Chondrocyte (in vitro differentiated cells): ENCODE data around the gene RGMA. TPM values are rescaled to one million over a fixed set of nuclear protein-coding genes. Genes with fewer than 3 reads are reported as not detected.

Experiments used
- DNase-seq: peaks from one replicate; pipeline ENCODE4 v3.0.0; 2021; ENCODE audit warnings: mixed read lengths, low spot score
- H3K27ac Mint-ChIP-seq: one replicate; pipeline ENCODE4 v1.8.0; 2021; ENCODE audit warnings: mild to moderate bottlenecking, moderate library complexity, mixed read lengths; ENCODE audit not compliant: unreplicated experiment
- H3K27me3 Mint-ChIP-seq: 2 replicates; pipeline ENCODE4 v1.8.0; 2021; ENCODE audit warnings: low read depth, mixed read lengths
- H3K36me3 Mint-ChIP-seq: 2 replicates; pipeline ENCODE4 v1.8.0; 2021; ENCODE audit warnings: low read depth, mixed read lengths
- H3K4me1 Mint-ChIP-seq: 2 replicates; pipeline ENCODE4 v1.8.0; 2021; ENCODE audit warnings: low read depth, mild to moderate bottlenecking, mixed read lengths
- H3K4me3 Mint-ChIP-seq: one replicate; pipeline ENCODE4 v1.8.0; 2021; ENCODE audit warnings: mild to moderate bottlenecking, moderate library complexity, mixed read lengths; ENCODE audit not compliant: unreplicated experiment
- H3K9me3 Mint-ChIP-seq: 2 replicates; pipeline ENCODE4 v1.8.0; 2021; ENCODE audit warnings: low read depth, mixed read lengths
- CTCF ChIP-seq: fragments of 200-600 bp; sonication (generic); IDR thresholded peaks from 2 replicates; pipeline ENCODE4 v1.5.0; 2021; ENCODE audit warnings: antibody characterized with exemption, mild to moderate bottlenecking, moderate library complexity
- total RNA-seq: library from RNA; stranded (reverse); gene quantifications from 3 replicates; pipeline ENCODE4 v1.2.1, GENCODE V29; 2021

The RGMA gene
- total RNA-seq, 1 donor from 2014 or later, result 13.0 TPM

GRCh38 chr15:93031103-93031464 is 57.9 kb downstream of the RGMA start:
- Mint-ChIP-seq H3K27ac (no peak overlapping the region), H3K9me3 (no peaks in the 10 kb centered on the region), H3K36me3 (peaks cover 10% of the 10 kb centered on the region), H3K4me3 (no peak overlapping the region), H3K27me3 (no peaks in the 10 kb centered on the region), H3K4me1 (peaks cover 44% of the 10 kb centered on the region)
- no peak for TF ChIP-seq CTCF
- no peak for DNase-seq

GRCh38 chr15:93030430-93031102 is 58.4 kb downstream of the RGMA start:
- TF ChIP-seq CTCF, result peak; percentile 97
- no peaks in the 10 kb centered on the region for H3K27me3 Mint-ChIP-seq
- peaks cover 40% of the 10 kb centered on the region for H3K4me1 Mint-ChIP-seq
- H3K27ac Mint-ChIP-seq, result peak overlapping the region; percentile 86
- peaks cover 12% of the 10 kb centered on the region for H3K36me3 Mint-ChIP-seq
- H3K4me3 Mint-ChIP-seq, result no peak overlapping the region
- no peaks in the 10 kb centered on the region for H3K9me3 Mint-ChIP-seq
- DNase-seq, result no peak

- no peaks in the 10 kb centered on the region for H3K27me3 Mint-ChIP-seq
- DNase-seq, result no peak
- H3K36me3 Mint-ChIP-seq, result peaks cover 18% of the 10 kb centered on the region
- no peaks in the 10 kb centered on the region for H3K9me3 Mint-ChIP-seq
- H3K27ac Mint-ChIP-seq, result peak overlapping the region; percentile 86
- peaks cover 40% of the 10 kb centered on the region for H3K4me1 Mint-ChIP-seq
- no peak overlapping the region for H3K4me3 Mint-ChIP-seq
- no peak for TF ChIP-seq CTCF
These were observed 59.1 kb downstream of the RGMA start for GRCh38 chr15:93029836-93030429.

GRCh38 chr15:93029214-93029835 is 59.7 kb downstream of the RGMA start:
- H3K27ac Mint-ChIP-seq, result peak overlapping the region; percentile 38
- H3K4me3 Mint-ChIP-seq, result no peak overlapping the region
- no peak for DNase-seq
- no peaks in the 10 kb centered on the region for H3K9me3 Mint-ChIP-seq
- H3K36me3 Mint-ChIP-seq, result peaks cover 24% of the 10 kb centered on the region
- peaks cover 40% of the 10 kb centered on the region for H3K4me1 Mint-ChIP-seq
- TF ChIP-seq CTCF, result no peak
- H3K27me3 Mint-ChIP-seq, result no peaks in the 10 kb centered on the region

GRCh38 chr15:93028632-93029213 is 60.3 kb downstream of the RGMA start:
- H3K4me1 Mint-ChIP-seq, result peaks cover 41% of the 10 kb centered on the region
- H3K27me3 Mint-ChIP-seq, result no peaks in the 10 kb centered on the region
- TF ChIP-seq CTCF, result no peak
- H3K27ac Mint-ChIP-seq, result peak overlapping the region; percentile 90
- DNase-seq, result no peak
- H3K36me3 Mint-ChIP-seq, result peaks cover 28% of the 10 kb centered on the region
- H3K9me3 Mint-ChIP-seq, result no peaks in the 10 kb centered on the region
- no peak overlapping the region for H3K4me3 Mint-ChIP-seq
